HepG2 (cell line): ENCODE data around the gene NLRC5. TPM values are rescaled to one million over a fixed set of nuclear protein-coding genes. Genes with fewer than 3 reads are reported as not detected.

ENCODE experiments used
- ATRX ChIP-seq: sonication (generic); formaldehyde crosslinking; IDR thresholded peaks from 2 replicates; pipeline ENCODE4 v1.4.0; 2020; ENCODE audit warnings: missing genetic modification reagents, borderline replicate concordance
- EED ChIP-seq: sonication (generic); formaldehyde crosslinking; IDR thresholded peaks from 2 replicates; pipeline ENCODE4 v1.5.0; 2020; ENCODE audit warnings: mild to moderate bottlenecking, missing genetic modification reagents
- FOSL2 ChIP-seq: sonication (generic); formaldehyde crosslinking; IDR thresholded peaks from 2 replicates; pipeline ENCODE4 v1.4.0; 2020; ENCODE audit warnings: missing genetic modification reagents
- FOXA1 ChIP-seq, 2 experiments: fragments of 450-650 bp in 1 of 2; sonication (generic) in 1 of 2; formaldehyde crosslinking in 1 of 2; IDR thresholded peaks; 2 replicates each; pipeline versions ENCODE4 v1.4.0 to v1.6.1; 2016 to 2020; ENCODE audit warnings: missing genetic modification reagents in 1 of 2
- HMG20A ChIP-seq: IDR thresholded peaks from 2 replicates; pipeline ENCODE4 v1.6.1; 2016; ENCODE audit warnings: borderline replicate concordance
- ISX ChIP-seq: sonication (generic); formaldehyde crosslinking; conservative IDR thresholded peaks from 2 replicates; pipeline ENCODE4 v1.5.0; 2020; ENCODE audit warnings: missing genetic modification reagents
- KLF11 ChIP-seq: IDR thresholded peaks from 2 replicates; pipeline ENCODE4 v1.6.1; 2016; ENCODE audit warnings: missing compliant biosample characterization
- MZF1 ChIP-seq: sonication (generic); formaldehyde crosslinking; IDR thresholded peaks from 2 replicates; pipeline ENCODE4 v1.8.1; 2023; ENCODE audit warnings: mild to moderate bottlenecking, missing genetic modification reagents, borderline replicate concordance
- NCOA2 ChIP-seq: sonication (generic); formaldehyde crosslinking; IDR thresholded peaks from 2 replicates; pipeline ENCODE4 v1.8.0; 2022; ENCODE audit warnings: inconsistent platforms
- RARA ChIP-seq: IDR thresholded peaks from 2 replicates; pipeline ENCODE4 v1.6.1; 2016; ENCODE audit warnings: missing genetic modification reagents, missing compliant biosample characterization
- RORA ChIP-seq: sonication (generic); formaldehyde crosslinking; IDR thresholded peaks from 2 replicates; pipeline ENCODE4 v1.5.0; 2020; ENCODE audit warnings: mild to moderate bottlenecking, missing genetic modification reagents, moderate library complexity
- SALL1 ChIP-seq: sonication (generic); formaldehyde crosslinking; IDR thresholded peaks from 2 replicates; pipeline ENCODE4 v1.8.0; 2022; ENCODE audit warnings: mild to moderate bottlenecking, missing genetic modification reagents
- SOX13 ChIP-seq, 3 experiments: fragments of 450-650 bp in 1 of 3; sonication (generic) in 1 of 3; formaldehyde crosslinking in 1 of 3; IDR thresholded peaks in 2 of 3; conservative IDR thresholded peaks in 1 of 3; 2 replicates each; pipeline versions ENCODE4 v1.5.0 to v1.6.1; 2016 to 2020; ENCODE audit warnings: antibody characterized with exemption in 1 of 3, mild to moderate bottlenecking in 1 of 3, missing compliant biosample characterization in 1 of 3, missing genetic modification reagents in 1 of 3, moderate library complexity in 1 of 3
- SPEN ChIP-seq: sonication (generic); formaldehyde crosslinking; IDR thresholded peaks from 2 replicates; pipeline ENCODE4 v1.5.1; 2020; ENCODE audit warnings: low read depth, mild to moderate bottlenecking, missing genetic modification reagents
- STAT5B ChIP-seq: sonication (generic); formaldehyde crosslinking; IDR thresholded peaks from 2 replicates; pipeline ENCODE4 v1.4.0; 2020; ENCODE audit warnings: missing genetic modification reagents
- YEATS2 ChIP-seq: sonication (generic); formaldehyde crosslinking; IDR thresholded peaks from 2 replicates; pipeline ENCODE4 v1.4.0; 2020; ENCODE audit warnings: missing genetic modification reagents, borderline replicate concordance
- ZBTB7B ChIP-seq: sonication (generic); formaldehyde crosslinking; IDR thresholded peaks from 2 replicates; pipeline ENCODE4 v1.4.0; 2020; ENCODE audit warnings: missing genetic modification reagents
- ZNF446 ChIP-seq: sonication (generic); formaldehyde crosslinking; IDR thresholded peaks from 2 replicates; pipeline ENCODE4 v1.5.0; 2020; ENCODE audit warnings: mild to moderate bottlenecking, missing genetic modification reagents
- ZNF674 ChIP-seq: sonication (generic); formaldehyde crosslinking; IDR thresholded peaks from 2 replicates; pipeline ENCODE4 v1.5.0; 2020; ENCODE audit warnings: low read depth, mild to moderate bottlenecking, missing genetic modification reagents
- ZSCAN25 ChIP-seq: sonication (generic); formaldehyde crosslinking; IDR thresholded peaks from 2 replicates; pipeline ENCODE4 v1.8.0; 2022; ENCODE audit warnings: mild to moderate bottlenecking, missing genetic modification reagents
- polyA plus RNA-seq, 8 experiments: library from polyadenylated mRNA; depleted of rRNA in 3 of 8; stranded (reverse) in 7 of 8; unstranded in 1 of 8; fragments of >200 nt; fragmentation: Illumina TruSeq in 4 of 8; extraction: Trizol in 4 of 8; gene quantifications; 2 replicates each; pipeline versions ENCODE4 v1.2.1 to v1.2.3, GENCODE V29; 2011 to 2016; ENCODE audit warnings: low read depth in 4 of 8, missing spikeins in 1 of 8, mixed read lengths in 1 of 8; ENCODE audit not compliant: insufficient read depth in 1 of 8
- total RNA-seq, 5 experiments: library from RNA; depleted of rRNA; stranded (reverse); fragments of >200 nt; fragmentation: Illumina TruSeq; extraction: Trizol; gene quantifications; 2 replicates each; pipeline ENCODE4 v1.2.3, GENCODE V29; 2016; ENCODE audit warnings: low read depth in 1 of 5
- TF ChIP-seq, protein P1 (sequence below): sonication (generic); formaldehyde crosslinking; IDR thresholded peaks from 2 replicates; pipeline ENCODE4 v1.8.1; 2023; ENCODE audit warnings: mild to moderate bottlenecking, missing genetic modification reagents
- TF ChIP-seq, protein P2 (sequence below): sonication (generic); formaldehyde crosslinking; IDR thresholded peaks from 2 replicates; pipeline ENCODE4 v1.4.0; 2020; ENCODE audit warnings: missing genetic modification reagents, borderline replicate concordance

The NLRC5 gene
- total and polyA plus RNA-seq, 2 of the 13 experiments (the other 11 are each of a cell fraction or from before 2014, with no cell fraction given), result 6.3 to 12.7 TPM

- no peak for TF ChIP-seq SOX13 (IDR thresholded peaks at IDR 0.05)
- TF ChIP-seq SOX13 (CRISPR knock-in tag; conservative IDR thresholded peaks at IDR 0.05 in 1 of 2, IDR thresholded peaks at IDR 0.05 in 1 of 2), result 0 out of 4 replicates have a peak, but pooled peaks of 1 of the 2 experiments have one; percentile 8
- TF ChIP-seq MZF1 (CRISPR knock-in tag), result no peak
- TF ChIP-seq ZNF674 (CRISPR knock-in tag), result no peak
- TF ChIP-seq ISX, result no peak
- peak; percentile 34 for TF ChIP-seq SALL1
- no peak for TF ChIP-seq ATRX (CRISPR knock-in tag)
- TF ChIP-seq RARA (CRISPR knock-in tag), result 0 out of 2 replicates have a peak, but pooled peaks have one; percentile 5
- TF ChIP-seq STAT5B (CRISPR knock-in tag), result no peak
- TF ChIP-seq FOXA1 (IDR thresholded peaks at IDR 0.05), result no peak
- TF ChIP-seq FOXA1 (CRISPR knock-in tag; IDR thresholded peaks at IDR 0.05), result no peak
- 0 out of 2 replicates have a peak, but pooled peaks have one; percentile 31 for TF ChIP-seq FOSL2 (CRISPR knock-in tag)
- TF ChIP-seq YEATS2, result peak; percentile 64; the same call in 1 of the 2 replicates
- TF ChIP-seq, protein P1, sequence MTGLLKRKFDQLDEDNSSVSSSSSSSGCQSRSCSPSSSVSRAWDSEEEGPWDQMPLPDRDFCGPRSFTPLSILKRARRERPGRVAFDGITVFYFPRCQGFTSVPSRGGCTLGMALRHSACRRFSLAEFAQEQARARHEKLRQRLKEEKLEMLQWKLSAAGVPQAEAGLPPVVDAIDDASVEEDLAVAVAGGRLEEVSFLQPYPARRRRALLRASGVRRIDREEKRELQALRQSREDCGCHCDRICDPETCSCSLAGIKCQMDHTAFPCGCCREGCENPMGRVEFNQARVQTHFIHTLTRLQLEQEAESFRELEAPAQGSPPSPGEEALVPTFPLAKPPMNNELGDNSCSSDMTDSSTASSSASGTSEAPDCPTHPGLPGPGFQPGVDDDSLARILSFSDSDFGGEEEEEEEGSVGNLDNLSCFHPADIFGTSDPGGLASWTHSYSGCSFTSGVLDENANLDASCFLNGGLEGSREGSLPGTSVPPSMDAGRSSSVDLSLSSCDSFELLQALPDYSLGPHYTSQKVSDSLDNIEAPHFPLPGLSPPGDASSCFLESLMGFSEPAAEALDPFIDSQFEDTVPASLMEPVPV, result no peak
- no peak for TF ChIP-seq RORA
- no peak for TF ChIP-seq ZNF446 (CRISPR knock-in tag)
- 0 out of 2 replicates have a peak, but pooled peaks have one; percentile 23 for TF ChIP-seq ZBTB7B
- no peak for TF ChIP-seq SPEN (CRISPR knock-in tag)
- TF ChIP-seq HMG20A, result peak; percentile 29; the same call in 1 of the 2 replicates
- no peak for TF ChIP-seq EED (CRISPR knock-in tag)
- TF ChIP-seq ZSCAN25, result 0 out of 2 replicates have a peak, but pooled peaks have one; percentile 33
- TF ChIP-seq, protein P2, sequence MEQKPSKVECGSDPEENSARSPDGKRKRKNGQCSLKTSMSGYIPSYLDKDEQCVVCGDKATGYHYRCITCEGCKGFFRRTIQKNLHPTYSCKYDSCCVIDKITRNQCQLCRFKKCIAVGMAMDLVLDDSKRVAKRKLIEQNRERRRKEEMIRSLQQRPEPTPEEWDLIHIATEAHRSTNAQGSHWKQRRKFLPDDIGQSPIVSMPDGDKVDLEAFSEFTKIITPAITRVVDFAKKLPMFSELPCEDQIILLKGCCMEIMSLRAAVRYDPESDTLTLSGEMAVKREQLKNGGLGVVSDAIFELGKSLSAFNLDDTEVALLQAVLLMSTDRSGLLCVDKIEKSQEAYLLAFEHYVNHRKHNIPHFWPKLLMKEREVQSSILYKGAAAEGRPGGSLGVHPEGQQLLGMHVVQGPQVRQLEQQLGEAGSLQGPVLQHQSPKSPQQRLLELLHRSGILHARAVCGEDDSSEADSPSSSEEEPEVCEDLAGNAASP (CRISPR knock-in tag), result peak; percentile 42; the same call in 1 of the 2 replicates
- no peak for TF ChIP-seq NCOA2 (CRISPR knock-in tag)
- 0 out of 2 replicates have a peak, but pooled peaks have one; percentile 29 for TF ChIP-seq KLF11 (CRISPR knock-in tag)
Observed at GRCh38 chr16:57084257-57084770, 95.0 kb downstream of the NLRC5 start (continued).
